ENCODE data around the gene SLC18A2.

SLC18A2 gene

DNA sequence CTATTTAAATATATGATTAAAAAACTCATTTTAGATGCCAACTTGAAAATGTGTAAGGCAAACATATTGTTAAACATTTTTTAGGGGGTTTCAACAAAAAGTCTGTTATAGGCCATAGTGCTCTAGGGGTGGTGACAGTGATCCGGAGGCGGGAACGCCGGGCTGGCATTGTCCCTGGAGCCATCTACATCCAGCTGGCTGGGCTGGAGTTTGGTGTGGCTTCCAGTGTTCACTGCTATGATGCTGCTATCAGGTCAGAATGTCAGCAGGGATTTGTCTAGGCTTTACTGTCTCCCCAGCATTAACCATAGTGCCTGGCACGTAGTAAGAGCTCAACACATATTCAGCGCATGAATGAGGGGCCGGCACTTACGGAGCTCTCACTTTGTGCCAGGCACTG, 1.9 kb upstream of the SLC18A2 start:
- DNase-seq, result no peak

DNA sequence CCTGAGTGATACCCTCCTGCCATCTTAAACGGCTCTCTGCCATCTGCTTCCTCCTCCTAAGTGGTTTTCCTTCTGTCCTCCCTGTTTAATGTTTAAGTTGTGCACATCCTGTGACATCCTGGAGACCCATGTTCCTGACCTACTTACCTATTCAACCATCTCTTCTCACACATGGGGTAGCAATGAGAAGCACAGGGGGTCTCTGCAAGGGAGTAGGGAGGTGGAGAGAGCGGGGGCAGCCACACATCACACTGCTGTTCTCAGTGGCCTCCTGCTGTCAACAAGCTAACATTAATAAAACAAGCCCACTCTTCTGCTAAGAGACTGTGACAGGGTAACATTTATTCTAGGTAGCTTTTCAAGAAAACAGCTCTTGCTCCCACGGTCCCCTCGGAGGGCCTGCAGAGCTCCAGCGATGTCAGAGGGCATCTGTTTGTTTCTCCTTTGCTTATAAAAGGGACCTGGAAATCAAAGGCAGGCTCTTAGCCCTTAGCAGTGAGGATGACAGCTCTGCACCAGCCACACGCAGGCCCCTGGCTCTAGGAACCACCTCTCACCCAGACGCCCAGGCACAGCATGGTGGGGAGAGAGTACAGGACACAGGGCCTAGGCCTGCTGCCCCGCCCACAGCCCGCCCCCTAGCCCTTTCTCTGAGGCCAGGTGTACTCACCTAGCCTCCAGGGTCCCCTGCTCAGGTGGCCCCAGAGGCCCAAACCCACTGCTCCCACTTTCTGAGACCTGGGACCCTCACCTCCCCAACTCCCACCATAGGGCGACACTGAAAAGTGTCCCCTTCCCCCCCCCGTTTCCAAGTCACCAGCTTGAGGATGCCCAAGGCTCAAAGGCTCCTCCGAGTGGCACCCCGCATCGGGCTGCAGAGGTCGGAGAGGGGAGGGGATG, 943 bp upstream of the SLC18A2 start:
- no peak for DNase-seq

DNA sequence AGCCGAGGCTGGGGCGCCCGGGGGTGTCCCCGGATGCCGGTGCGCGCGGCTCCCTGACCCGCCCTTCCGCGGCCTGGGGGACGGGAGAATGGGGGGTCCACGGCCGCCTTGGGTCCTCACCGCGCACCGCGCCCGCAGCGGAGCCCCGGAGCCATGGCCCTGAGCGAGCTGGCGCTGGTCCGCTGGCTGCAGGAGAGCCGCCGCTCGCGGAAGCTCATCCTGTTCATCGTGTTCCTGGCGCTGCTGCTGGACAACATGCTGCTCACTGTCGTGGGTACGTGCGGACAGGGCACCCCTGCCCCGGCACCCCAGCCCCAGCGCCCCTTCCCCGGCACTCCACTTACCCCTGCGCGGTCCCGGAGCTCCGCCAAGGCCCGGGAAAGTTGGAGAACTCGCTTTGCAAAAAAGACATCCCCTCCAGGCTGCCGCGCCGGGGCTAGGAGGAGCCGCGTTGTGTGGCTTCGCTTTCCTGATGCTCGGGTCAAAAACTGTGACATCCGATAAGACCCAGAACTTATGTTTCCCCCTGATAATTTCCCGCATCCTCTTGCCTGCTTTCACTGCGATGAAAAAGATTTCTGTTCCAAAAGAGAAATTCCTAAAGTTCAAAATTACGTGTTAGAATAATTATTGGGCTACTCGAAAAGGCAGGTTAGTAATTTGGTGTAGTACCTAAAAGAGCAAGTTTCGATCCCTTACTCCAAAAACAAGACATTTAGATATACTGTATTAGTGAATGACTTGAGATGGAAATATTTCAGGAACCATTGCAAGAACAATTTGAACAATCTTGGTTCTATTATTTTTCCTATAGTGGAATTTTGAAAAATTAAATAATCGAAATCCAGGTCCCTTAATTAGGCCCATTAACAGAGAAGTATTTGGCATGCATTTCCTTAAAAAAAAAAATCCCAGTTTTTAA, 888 bp downstream of the SLC18A2 start:
- no peak for DNase-seq

DNA sequence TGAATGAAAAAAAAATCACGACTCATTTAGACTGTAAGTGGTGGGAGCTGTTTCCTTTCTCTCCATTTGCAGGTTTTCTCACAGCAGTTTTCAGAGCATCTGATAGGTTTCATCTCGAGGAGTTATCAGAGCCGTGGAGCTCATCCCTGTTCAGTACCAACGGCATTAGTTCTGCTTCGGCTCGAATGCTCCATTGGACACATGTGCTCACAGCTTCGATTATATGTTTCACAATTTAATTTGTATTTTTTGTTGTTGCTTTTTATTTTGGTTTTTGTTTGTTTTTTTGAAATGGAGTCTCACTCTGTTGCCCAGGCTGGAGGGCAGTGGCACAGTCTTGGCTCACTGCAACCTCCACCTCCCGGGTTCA, 1.5 kb downstream of the SLC18A2 start:
- no peak for DNase-seq

DNA sequence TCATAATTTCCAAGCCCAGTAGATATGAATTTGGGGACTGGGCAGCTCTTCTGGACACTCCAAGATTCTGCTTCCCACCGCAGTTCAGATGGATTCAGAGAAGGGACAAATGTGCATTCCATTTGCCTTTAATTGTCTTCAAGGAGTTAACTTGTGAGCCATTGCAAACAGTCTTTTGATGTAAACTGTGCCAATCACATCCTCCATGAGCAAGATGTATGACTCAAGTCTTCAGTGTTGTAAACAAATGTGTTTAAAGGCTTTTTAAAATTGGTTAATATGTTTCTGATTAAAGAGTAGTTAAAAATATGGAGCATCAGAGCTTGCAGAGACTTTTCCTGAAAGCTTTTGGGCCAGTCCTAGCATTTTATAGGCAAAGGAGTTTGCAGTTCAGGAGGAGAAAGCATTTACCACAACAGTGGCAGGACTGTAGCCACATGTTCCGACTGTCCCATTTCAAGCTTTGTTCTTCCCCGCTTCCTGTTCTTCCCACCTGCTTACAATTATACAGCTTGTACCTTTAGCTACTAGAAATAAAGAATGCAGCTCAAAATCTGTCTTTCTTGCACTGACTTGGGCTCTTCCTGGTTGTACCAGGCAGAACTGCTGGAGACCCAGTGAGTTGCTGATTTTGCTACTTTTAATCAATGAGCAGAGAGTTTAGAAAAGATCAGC, 6.2 kb downstream of the SLC18A2 start:
- peak; percentile 28 for DNase-seq

DNA sequence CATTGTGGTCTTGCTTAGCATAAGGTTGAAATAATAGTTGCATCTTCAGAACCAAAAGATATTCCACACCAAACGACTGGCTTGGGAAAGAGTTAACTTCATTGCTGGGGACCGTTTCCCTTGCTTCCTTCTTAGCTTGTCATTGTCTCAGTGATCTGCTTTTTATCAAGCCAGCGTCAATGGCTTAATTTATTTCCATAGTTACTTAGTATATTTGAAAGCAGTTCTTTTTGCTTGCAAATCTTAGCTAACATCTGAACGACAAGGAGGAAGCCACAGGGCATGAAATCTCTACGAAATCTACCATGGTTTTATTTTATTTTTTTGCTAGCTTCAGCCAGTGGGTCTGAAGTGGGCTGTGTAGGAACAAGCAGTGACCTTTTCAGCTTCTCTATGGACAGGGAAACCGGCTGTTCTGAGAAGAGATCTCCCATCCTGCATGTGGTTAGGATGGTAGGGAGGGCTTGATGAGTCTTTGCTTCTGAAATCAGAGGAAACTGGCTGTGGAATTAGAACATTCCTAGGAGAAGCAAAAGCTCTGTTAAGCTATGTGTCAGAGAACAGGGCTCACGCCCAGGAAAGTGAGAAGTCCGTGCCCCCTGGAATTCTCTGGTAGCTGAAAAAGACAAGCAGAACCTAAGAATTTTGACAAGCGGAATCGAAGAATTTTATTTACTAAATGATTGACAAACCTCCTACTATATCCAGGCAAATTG, 8.0 kb downstream of the SLC18A2 start:
- DNase-seq, result peak; percentile 63

DNA sequence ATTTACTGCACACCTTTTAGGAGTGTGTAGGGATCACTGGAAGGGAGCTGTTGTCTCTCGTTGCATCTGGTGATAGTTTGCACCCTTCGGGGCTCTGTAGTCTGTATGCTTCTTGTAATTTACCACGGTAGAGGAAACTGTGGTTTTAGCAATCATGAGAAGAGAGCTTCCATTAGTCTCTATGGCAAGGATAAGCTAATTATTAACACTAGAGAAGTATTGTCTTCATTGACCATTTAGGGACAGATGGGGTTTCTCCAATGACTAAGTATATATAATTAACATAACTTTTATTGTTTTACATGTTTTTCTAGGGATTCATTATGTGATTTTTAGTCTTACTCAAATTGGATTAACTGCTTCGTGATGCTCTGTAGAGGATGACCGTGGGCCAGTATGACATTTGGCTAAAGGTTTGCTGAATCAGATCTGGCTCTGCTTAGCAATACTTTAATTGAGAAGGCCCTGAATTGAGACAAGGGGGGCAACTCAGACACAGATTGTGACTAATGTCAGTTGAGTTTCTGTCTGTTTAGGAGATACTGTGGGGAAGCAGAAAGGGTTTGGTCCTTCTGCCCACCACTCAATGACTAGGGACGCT, 8.7 kb downstream of the SLC18A2 start:
- peak; percentile 11 for DNase-seq

DNA sequence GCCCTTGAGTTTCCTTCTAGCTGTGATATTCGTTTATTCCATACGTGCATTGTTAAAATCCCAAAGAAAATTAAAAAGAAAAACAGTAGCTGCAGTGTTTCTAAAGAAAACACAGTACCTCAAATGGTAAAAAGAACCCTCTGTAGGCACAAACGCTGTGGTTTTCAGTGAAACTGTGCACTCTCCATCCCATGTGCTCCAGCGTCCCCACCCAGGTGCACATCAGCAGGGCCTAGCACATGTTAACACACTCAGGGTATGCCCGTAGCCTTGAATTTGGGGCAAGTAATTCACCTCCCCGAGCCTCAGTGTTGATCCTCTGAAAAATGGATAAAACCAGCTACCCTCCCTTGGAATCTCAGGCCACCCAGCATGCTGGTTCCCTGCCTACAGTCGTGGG, 9.5 kb downstream of the SLC18A2 start:
- DNase-seq, result no peak

DNA sequence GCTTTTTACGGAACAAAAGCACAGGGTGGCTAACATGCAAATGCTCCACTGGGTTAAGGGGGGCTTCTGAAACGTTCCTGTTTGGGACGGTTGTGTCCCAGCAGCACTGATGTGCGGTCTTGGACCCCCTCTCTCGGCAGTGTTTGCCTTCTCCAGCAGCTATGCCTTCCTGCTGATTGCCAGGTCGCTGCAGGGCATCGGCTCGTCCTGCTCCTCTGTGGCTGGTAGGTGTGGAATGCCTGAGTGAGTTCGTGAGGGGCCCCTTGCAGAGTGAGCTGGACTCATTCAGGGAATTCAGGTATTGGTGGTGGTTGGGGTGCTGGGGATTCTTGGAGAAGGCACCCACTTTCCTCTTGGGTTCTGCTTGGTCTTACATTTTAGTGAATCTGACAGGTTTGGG, 13.0 kb downstream of the SLC18A2 start:
- DNase-seq, result no peak

DNA sequence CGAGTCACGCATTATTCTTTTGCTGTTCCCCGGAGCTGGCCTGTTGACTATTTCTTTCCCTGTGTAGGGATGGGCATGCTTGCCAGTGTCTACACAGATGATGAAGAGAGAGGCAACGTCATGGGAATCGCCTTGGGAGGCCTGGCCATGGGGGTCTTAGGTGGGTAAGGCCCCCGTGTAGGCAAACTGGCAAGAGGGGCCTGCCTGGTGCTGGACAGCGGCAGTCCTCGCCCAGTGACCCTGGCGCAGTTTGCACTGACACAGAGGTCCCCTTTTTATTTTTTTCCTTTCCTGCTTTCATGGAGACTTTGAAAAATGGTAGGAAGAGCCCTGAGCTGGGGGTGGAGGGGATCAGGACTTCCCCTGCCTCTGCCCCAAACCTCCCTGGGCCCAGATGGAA, 13.4 kb downstream of the SLC18A2 start:
- no peak for DNase-seq

DNA sequence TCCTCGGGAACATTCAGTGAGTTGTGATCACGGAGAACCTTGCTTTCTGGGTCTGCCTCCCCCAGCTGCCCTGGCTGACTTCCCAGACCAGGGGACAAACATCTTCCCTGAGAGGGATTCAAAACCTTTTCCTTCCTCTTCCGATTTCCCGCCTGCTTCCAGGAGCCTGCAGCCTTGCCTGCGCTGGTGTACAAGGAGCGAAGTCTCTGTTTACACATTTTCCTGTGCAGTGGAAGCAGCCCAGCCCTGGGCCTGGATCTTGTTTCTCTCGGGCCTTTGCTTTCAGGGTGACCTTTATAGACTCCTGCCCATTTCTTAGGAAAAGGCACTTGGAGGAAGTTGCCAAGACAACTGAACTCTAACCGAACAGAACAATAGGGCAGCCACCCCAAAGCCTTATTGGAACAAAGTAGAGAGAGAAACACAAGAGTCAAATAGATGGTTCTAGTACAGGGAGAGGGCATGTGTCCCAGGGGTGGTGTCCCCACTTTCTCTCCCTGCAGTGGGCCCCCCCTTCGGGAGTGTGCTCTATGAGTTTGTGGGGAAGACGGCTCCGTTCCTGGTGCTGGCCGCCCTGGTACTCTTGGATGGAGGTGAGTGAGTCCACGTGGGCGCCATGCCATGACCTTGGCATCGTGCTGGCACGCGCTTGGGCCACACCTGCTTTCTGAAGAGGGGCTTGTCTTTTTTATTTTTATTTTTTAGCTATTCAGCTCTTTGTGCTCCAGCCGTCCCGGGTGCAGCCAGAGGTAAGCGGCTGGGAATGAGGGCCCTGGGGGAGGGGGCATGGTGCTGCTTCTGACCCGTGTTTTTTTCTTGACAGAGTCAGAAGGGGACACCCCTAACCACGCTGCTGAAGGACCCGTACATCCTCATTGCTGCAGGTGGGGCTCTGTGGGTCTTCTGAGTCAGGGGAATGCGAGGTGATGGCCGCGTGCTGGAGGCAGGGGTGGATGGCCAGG, 14.1 kb downstream of the SLC18A2 start:
- DNase-seq, result no peak

DNA sequence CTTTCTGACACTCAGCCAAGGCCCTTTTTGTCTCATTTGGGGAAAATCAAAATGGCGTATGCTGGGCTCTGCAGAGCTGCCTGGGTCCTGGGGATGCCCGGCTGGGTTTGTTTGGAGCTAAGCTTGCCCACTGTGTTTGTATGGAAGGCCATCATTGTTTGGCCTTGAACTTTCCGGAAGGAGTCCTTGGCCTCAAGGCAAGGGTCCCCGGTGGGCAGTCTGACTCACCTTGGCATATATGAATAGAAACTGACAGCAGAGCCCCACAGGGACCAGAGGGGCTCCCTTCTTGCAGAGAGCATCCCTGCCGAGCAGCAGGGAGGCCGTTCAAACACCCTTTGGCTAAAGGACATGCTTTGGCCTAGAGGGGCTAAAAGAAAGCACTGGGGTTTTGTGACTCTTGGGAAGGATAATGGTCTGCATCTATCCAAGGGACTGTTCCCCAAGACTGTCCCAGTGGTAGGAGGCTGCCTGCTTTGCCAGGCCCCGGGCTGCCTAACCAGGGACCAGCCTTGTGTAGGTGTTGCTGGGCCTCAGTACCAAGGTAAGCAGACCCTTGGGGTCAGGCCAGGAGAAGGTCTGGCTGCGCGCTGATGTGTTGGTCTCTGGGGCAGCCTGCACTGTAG, 15.0 kb downstream of the SLC18A2 start:
- no peak for DNase-seq

DNA sequence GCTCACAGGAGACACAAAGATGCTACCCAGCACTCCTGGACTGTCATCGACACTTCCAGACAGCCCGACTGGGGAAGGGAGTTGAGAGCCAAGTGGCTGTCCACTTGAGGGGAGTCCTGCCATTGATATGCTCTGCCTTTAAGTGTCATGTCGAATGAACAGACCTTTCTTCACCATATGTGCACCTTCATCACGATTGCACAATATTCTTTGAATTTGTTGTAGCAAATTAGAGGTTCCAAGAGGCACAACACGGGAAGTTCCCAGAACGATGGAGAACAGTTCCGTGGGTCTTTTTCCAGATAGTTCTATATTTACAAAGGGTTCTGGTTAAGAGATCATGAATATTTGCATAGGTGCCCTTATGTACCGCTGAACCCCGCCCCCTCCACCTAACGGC, 16.0 kb downstream of the SLC18A2 start:
- DNase-seq, result no peak

DNA sequence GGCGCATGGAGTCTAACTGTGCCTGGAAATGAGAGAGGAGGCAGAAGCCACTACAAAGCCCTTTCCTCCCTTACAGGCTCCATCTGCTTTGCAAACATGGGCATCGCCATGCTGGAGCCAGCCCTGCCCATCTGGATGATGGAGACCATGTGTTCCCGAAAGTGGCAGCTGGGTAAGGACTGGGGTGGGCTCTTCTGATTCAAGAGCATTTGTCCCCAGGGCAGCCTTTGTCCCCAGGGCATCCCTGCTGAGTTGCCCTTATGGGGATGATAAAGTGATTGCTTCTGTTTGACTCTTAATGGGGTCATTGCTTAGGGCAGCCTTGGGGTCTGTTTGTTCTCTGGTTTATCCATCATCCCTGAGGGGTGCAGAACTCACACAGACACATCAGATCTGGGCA, 16.8 kb downstream of the SLC18A2 start:
- DNase-seq, result no peak

DNA sequence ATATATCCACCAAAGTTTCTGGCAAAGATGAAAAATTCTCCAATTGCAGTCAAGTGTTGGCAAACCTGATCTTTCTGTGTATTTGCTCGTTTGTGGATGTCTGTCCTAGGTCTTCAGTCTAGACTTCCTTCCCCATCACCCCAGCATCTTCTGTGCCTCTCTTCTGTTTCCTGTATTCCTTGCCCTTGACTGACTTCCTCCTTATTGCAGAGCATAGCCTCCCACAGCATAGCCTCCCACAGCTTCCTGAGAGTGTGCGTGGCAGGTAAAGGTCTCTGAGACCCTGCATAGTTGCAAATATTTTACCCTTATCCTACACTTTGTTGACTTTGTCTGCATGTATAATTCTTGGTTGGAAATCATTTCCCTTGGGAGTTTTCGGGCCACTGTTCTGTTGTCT, 18.4 kb downstream of the SLC18A2 start:
- no peak for DNase-seq

DNA sequence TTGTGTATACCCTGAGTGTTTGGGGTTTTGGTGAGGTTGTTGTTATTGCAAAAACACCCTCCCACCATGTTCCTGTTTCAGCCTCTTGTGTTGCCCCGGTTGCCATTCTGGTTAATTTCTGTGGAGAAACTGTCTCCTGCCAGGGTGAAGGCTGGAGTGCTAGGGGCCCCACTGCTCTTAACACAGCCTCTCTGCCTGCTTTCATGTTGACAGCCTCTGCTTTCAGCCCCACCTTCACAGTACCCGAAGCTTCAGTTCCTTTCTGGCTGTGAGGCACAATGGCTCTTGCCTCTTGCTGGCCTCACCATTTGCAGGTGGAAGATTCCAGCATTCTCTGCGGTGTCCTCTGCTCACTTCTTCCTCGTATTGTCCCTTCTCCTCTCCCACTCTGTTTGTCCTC, 19.2 kb downstream of the SLC18A2 start:
- no peak for DNase-seq

DNA sequence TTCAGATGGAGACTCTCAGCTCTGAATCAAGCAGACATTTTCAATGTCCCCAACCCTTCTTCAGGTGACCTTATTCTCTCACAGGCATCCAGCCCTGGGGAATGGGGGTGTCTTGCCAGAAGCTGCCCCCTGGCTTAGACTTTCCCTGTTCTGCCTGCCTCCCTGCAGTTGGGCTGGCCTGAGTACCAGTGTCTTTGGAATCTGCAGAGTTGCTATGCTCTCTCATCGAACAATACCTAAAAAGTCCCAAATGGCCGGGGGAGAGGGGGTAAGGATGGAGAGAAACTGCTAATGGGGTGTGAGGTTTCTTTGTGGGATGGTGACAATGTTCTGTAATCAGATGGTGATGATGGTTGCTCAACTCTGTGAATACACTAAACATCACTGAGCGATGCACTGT, 20.6 kb downstream of the SLC18A2 start:
- DNase-seq, result no peak

DNA sequence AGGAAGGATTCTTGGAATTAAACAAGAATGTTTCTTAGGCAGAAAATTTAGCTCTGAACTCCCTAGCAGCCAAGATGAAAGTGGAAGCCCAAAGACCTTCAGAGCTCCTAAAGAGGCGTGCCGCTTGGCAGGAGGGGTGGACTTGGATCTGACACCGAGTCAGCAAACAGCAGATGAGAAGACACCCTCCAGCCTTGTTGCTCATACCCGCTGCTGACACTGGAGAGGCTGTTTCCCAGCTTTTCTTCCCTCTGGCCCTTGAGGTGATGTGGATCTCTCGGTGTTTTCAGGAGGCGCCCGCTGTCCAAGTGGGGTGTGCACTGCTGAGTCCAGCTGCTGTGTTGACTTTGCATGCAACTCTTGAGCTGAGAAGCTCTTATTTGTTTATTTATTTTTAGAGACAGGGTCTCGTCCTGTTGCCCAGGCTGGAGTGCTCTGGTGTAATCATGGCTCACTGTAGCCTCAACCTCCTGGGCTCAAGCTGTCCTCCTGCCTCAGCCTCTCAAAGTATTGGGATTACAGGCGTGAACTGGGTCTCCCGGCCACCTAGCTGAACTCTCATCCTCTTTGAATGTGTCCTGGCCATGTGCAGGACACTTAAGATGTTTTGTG, 21.5 kb downstream of the SLC18A2 start:
- DNase-seq, result no peak

DNA sequence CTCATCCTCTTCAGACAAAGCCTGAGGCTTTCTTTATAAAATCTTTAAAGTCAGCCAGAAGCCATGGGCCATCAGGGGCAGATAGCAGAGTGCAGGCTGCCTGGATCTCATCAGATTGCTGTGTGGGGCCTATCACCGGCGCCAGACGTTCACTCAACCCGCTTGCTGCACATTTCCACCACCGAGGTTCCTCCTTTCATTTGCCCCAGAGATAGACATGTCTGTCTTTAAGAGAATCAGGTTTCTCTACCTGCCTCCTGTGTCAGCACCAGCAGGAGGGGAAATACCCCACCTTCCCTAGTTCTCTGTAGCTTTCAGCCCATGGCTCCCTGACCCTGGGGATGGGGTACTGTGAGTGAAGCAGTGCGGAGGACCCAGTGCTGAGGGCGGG, 22.0 kb downstream of the SLC18A2 start:
- no peak for DNase-seq

DNA sequence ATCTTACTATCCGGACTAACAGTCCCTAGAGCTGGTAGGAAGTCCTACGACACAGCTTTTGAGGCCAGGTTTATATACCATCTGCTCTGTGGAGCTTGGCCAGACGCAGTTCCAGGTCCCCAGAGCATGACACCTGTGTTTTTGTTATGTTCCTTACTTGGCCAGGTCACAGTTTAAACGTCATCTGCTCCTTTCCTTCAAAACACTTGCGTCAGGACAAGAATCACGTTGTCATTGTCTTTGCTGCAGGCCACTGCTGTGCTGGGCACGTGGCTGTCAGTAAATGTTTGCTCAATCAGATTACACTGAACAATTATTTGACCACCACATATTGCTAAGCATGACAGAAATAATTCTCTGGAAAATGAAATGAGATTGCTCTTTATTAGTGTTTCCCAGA, 23.9 kb downstream of the SLC18A2 start:
- DNase-seq, result no peak
